BJ (cell line): ENCODE results near the gene GNRH2. TPM values are rescaled to one million over a fixed set of nuclear protein-coding genes. Genes with fewer than 3 reads are reported as not detected.

Source experiments
- CTCF ChIA-PET: fragments of 350-600 bp; formaldehyde crosslinking; extraction: SDS; loops from one replicate; lab custom pipeline; 2021; ENCODE audit warnings: antibody characterized with exemption, inconsistent platforms; lab: Yijun Ruan, JAX
- POLR2A ChIA-PET: fragments of 300-600 bp; sonication (Branson Sonifier 250); formaldehyde crosslinking; extraction: SDS; loops from one replicate; lab custom pipeline; 2021; ENCODE audit warnings: antibody characterized with exemption; lab: Charles Lee
- DNase-seq: peaks from one replicate; pipeline ENCODE4 v3.0.0-alpha.2; 2011; ENCODE audit warnings: low read depth
- H3K27me3 ChIP-seq: 2 replicates; pipeline ENCODE4 v1.6.0; 2011; ENCODE audit warnings: low read length; ENCODE audit not compliant: control insufficient read depth, insufficient read depth
- H3K36me3 ChIP-seq: 2 replicates; pipeline ENCODE4 v1.5.1; 2011; ENCODE audit warnings: low read length; ENCODE audit not compliant: control insufficient read depth, insufficient read depth
- H3K4me3 ChIP-seq: 2 replicates; pipeline ENCODE4 v1.5.1; 2011; ENCODE audit warnings: low read depth, mild to moderate bottlenecking, control low read depth, low read length
- CTCF ChIP-seq: IDR thresholded peaks from 2 replicates; pipeline ENCODE4 v1.5.1; 2011; ENCODE audit warnings: low read depth, mild to moderate bottlenecking, control low read depth, inconsistent platforms, low read length, moderate library complexity; ENCODE audit not compliant: insufficient read depth
- polyA plus RNA-seq: library from polyadenylated mRNA; depleted of rRNA; stranded (reverse); fragments of >200 nt; gene quantifications from 2 replicates; pipeline ENCODE4 v1.2.3, GENCODE V29; 2011

GNRH2 gene
- polyA plus RNA-seq, 1 experiment = not detected

- POLR2A ChIA-PET = no interaction called here
- CTCF ChIA-PET = interaction anchor here (0.8 to 1.2 kb wide), 3 partner anchors 8 to 282 kb away, joined by 3 to 7 read pairs (median 4); no protein-coding TSS in a partner anchor
- no peak for TF ChIP-seq CTCF
- DNase-seq = no peak
- Histone ChIP-seq H3K4me3 (no peak overlapping the region), H3K36me3 (peaks cover 21% of the 10 kb centered on the region), H3K27me3 (no peaks in the 10 kb centered on the region)
Measured at GRCh38 chr20:3041854-3042409, 1.5 kb upstream of the GNRH2 start.

- no peak for DNase-seq
- CTCF ChIA-PET = interaction anchor here (0.8 to 1.2 kb wide), 3 partner anchors 9 to 283 kb away, joined by 3 to 7 read pairs (median 4); no protein-coding TSS in a partner anchor
- TF ChIP-seq CTCF = no peak
- POLR2A ChIA-PET = no interaction called here
- H3K36me3 ChIP-seq = peaks cover 14% of the 10 kb centered on the region
- H3K4me3 ChIP-seq = no peak overlapping the region
- no peaks in the 10 kb centered on the region for H3K27me3 ChIP-seq
Measured at GRCh38 chr20:3042625-3043024, 797 bp upstream of the GNRH2 start.

- CTCF ChIA-PET = interaction anchor here (1.1 kb wide), 1 partner anchor 59 kb away, joined by 3 read pairs; no protein-coding TSS in a partner anchor
- no peak for TF ChIP-seq CTCF
- POLR2A ChIA-PET = no interaction called here
- peaks cover 8% of the 10 kb centered on the region for H3K36me3 ChIP-seq
- H3K27me3 ChIP-seq = no peaks in the 10 kb centered on the region
- DNase-seq = no peak
- H3K4me3 ChIP-seq = no peak overlapping the region
Measured at GRCh38 chr20:3044336-3044965, 1.0 kb downstream of the GNRH2 start.

- ChIA-PET CTCF (interaction anchor here (0.6 to 1.2 kb wide), 4 partner anchors 28 to 271 kb away, joined by 3 read pairs; no protein-coding TSS in a partner anchor), POLR2A (no interaction called here)
- Histone ChIP-seq H3K27me3 (no peaks in the 10 kb centered on the region), H3K36me3 (peaks cover 10% of the 10 kb centered on the region), H3K4me3 (peak overlapping the region; percentile 87)
- peak; percentile 20 for DNase-seq
- no peak for TF ChIP-seq CTCF
Measured at GRCh38 chr20:3045042-3045815, 1.8 kb downstream of the GNRH2 start.
